ENCODE data around the gene RCC2.

Gene RCC2

GRCh38 chr1:17397910-17398695, 41.4 kb downstream of the RCC2 start:
- H3K4me3 ChIP-seq (ENCODE audit: low read length), result no peak overlapping the region
- TF ChIP-seq ZNF274 (IDR thresholded peaks at IDR 0.05; ENCODE audit: low read depth, low read length), result no peak

DNA sequence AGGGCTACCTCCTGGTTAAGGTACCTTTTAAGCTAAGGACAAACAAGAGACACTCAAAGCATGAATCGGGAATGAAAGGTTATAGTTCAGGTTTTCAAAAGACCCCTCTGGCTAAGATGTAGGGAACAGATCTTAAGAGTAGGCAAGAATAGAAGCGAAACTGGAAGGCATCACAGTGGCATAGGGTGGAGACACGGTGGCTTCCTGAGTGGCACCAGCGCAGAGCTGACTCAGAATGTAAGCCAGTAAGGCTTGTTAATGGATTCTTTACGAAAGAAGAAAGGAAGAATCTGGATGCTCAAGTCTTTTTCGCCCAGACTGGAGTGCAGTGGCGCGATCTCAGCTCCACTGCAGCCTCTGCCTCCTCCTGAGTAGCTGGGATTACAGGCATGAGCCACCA, 46.2 kb downstream of the RCC2 start:
- no peak for TF ChIP-seq ZNF274 (IDR thresholded peaks at IDR 0.05; ENCODE audit: low read depth, low read length)
- no peak overlapping the region for H3K4me3 ChIP-seq (ENCODE audit: low read length)

DNA sequence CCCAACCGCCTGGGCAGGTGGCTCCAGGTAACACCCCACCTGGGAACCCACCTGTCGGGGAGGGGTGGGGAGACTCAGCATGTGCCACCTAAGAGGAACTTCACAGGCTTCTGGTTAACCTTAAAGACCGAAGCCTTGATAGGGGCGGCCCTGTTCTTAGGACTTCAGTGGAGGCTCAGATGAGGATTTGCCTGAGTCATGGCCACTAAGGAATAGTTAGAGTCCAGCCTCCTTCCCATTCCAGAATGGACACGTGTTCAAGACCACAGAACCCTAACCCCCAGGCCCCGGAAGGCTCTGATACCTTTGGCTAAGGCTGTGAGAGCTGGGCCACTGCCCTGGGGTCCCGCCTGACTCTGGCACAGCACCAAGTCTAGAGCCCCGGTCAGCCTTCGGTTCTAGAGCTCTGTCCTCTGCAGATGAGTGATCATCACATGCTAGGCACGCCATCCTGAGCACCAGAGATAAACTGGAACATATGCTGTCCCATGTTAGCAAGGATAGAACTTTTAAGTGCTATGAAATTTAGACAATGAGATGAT, 47.2 kb downstream of the RCC2 start:
- no peak overlapping the region for H3K4me3 ChIP-seq (ENCODE audit: low read length)
- TF ChIP-seq ZNF274 (IDR thresholded peaks at IDR 0.05; ENCODE audit: low read depth, low read length), result no peak

- no peak for TF ChIP-seq ZNF274 (IDR thresholded peaks at IDR 0.05; ENCODE audit: low read depth, low read length)
- H3K4me3 ChIP-seq (ENCODE audit: low read length), result no peak overlapping the region
Observed at GRCh38 chr1:17381161-17381560, 58.3 kb downstream of the RCC2 start.

GRCh38 chr1:17377325-17377953, 62.0 kb downstream of the RCC2 start:
- no peak overlapping the region for H3K4me3 ChIP-seq (ENCODE audit: low read length)
- TF ChIP-seq ZNF274 (IDR thresholded peaks at IDR 0.05; ENCODE audit: low read depth, low read length), result no peak

GRCh38 chr1:17375651-17376050, 63.8 kb downstream of the RCC2 start:
- no peak for TF ChIP-seq ZNF274 (IDR thresholded peaks at IDR 0.05; ENCODE audit: low read depth, low read length)
- no peak overlapping the region for H3K4me3 ChIP-seq (ENCODE audit: low read length)

GRCh38 chr1:17372955-17373354, 66.5 kb downstream of the RCC2 start:
- no peak overlapping the region for H3K4me3 ChIP-seq (ENCODE audit: low read length)
- no peak for TF ChIP-seq ZNF274 (IDR thresholded peaks at IDR 0.05; ENCODE audit: low read depth, low read length)

DNA sequence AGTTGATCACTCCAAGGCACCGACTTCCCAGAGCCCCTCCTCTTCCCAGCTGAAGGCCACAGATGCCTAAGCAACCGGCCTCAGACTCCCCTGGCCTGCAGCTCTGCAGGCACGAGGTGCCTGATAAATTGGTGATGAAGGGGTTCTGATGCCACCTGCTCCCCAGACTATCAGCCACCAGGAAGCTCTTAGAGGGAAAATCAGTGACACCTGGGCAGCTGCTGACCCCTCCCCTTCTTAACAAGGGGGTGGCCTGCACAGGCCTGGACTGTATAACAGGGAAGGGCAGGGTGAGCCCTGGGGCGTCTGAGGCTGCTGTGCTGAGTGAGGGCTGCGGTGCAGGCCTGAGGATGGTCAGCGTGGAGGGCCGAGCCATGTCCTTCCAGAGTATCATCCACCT, 67.6 kb downstream of the RCC2 start, which contains the start of gene PADI6:
PADI6 (plus strand) TSS at position 301 of the 400 bp plus-strand sequence; CDS start at position 351, 50 bp downstream.
- no peak within 1 kb of the TSS for H3K4me3 ChIP-seq (ENCODE audit: low read length)
- TF ChIP-seq ZNF274 (IDR thresholded peaks at IDR 0.05; ENCODE audit: low read depth, low read length), result no peak

DNA sequence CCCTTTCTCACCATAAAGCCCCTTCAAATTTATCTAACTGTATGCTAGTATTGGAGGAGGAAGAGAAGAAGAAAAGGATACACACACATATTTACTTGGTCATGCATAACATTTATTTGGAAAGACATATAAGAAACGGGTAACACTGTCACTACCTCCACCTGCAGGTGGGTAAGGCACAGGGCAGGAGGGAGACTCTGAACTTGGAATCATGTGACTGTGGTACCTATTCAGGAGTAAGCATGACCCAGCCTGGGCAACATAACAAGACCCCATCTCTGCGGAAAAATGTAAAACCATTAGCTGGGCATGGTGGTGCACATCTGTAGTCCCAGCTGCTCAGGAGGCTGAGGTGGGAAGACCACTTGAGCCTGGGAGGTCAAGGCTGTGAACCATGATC, 68.9 kb downstream of the RCC2 start:
- H3K4me3 ChIP-seq (ENCODE audit: low read length), result no peak overlapping the region
- no peak for TF ChIP-seq ZNF274 (IDR thresholded peaks at IDR 0.05; ENCODE audit: low read depth, low read length)

DNA sequence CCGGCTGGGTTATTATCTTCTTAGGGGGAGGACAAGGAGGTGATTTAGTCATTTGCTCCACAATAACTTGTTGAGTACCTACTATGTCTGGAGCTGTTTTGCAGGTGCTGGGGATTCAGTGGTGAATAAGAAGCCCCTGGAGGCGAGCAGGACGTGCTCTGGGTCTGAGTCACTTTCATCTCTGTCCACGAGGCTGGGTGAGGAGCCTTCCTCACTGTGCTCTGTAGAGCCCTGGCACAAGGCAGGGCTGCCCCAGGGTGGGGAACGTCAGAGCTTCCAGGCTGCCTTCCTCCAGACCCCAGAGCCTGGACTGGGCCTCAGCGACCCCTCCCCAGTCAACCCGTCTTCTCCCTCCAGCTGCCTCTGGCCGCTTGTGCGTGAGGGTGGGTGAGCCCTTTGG, 70.0 kb downstream of the RCC2 start:
- no peak overlapping the region for H3K4me3 ChIP-seq (ENCODE audit: low read length)
- no peak for TF ChIP-seq ZNF274 (IDR thresholded peaks at IDR 0.05; ENCODE audit: low read depth, low read length)

DNA sequence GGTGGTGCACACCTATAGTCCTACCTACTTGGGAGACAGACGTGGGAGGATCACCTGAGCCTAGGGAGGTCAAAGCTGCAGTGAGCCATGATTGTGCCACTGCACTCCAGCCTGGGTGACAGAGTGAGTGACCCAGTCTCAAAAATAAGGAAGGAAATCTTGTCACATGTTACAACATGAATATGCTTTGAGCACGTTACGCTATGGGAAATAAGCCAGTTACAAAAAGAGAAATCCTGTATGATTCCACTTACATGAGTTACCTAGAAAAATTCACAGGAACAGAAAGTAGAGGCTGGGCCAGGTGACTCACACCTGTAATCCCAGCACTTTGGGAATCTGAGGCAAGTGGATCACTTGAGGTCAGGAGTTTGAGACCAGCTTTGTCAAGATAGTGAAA, 74.2 kb downstream of the RCC2 start:
- TF ChIP-seq ZNF274 (IDR thresholded peaks at IDR 0.05; ENCODE audit: low read depth, low read length), result no peak
- H3K4me3 ChIP-seq (ENCODE audit: low read length), result no peak overlapping the region

DNA sequence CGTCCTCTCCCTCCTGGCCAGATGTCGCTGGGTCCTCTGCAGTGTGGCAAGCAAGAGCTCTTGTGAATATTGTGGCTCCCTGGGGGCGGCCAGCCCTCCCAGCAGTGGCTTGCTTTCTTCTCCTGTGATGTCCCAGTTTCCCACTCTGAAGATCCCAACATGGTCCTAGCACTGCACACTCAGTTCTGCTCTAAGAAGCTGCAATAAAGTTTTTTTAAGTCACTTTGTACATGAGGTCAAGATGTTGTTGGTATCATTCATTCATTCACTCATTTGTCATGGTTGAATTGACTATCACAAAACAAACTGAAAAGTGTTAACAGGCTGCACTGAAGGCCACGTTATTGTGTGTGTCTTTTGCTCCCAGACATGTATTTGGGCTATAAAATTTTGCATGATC, 75.7 kb downstream of the RCC2 start:
- no peak overlapping the region for H3K4me3 ChIP-seq (ENCODE audit: low read length)
- TF ChIP-seq ZNF274 (IDR thresholded peaks at IDR 0.05; ENCODE audit: low read depth, low read length), result no peak

- H3K4me3 ChIP-seq (ENCODE audit: low read length), result no peak overlapping the region
- no peak for TF ChIP-seq ZNF274 (IDR thresholded peaks at IDR 0.05; ENCODE audit: low read depth, low read length)
Observed at GRCh38 chr1:17363351-17363750, 76.1 kb downstream of the RCC2 start.

- TF ChIP-seq ZNF274 (IDR thresholded peaks at IDR 0.05; ENCODE audit: low read depth, low read length), result no peak
- H3K4me3 ChIP-seq (ENCODE audit: low read length), result no peak overlapping the region
Observed at GRCh38 chr1:17361687-17362086, 77.8 kb downstream of the RCC2 start.
